CD4-positive, alpha-beta T cell treated with Interleukin-6 at 100 ng/mL for 8 hours (primary cell): Measurements from ENCODE around the gene SH3BP5L.

Experiments used
- DNase-seq: peaks from one replicate; pipeline ENCODE4 v3.0.0-alpha.2; 2020; ENCODE audit warnings: mixed read lengths, low spot score

Gene SH3BP5L

DNA sequence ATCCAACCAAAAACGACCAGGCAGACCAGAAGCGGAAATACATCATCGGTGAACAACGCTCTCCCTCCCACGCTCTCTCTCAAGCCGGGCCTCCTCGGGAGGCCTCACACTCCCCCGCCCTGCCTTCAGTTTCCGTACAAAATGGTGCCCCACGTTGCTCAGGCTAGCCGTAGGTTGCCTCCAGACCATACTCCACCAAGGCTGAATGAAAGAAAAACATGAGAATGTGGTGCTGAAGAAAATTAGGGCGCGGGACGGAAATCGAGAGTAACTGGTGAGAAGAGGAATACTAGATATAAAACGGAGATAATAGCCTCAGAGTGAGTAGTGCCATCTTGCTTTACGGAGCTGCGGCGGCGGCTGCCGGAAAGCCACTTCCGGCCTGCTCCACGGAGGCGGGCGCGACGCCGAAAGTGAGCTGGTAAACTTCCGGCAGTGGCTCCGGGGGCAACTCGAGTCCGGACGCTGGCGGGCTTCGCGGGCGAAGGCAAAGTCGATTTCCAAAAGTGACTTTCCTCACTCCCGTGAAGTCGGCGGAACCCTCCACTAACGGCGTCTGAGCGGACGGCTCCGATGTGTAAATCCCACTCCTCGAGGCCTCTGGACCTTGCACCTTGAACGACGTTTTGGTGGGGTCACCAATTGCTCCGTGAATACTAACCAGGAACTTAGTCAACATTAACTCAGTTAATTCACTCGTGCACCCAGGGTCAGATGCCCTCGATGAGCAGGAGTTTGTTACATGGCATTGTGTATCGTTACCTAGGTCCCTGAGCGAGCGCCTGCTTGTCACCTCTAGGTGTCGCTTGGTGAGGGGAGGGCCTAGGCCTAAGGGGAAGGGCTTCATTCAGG, at the start of gene SH3BP5L:
Gene SH3BP5L (minus strand): TSS at position 7 of the 852 bp plus-strand sequence. CDS start 980 bp downstream, outside the sequence.
- peak; percentile 90 for DNase-seq

DNA sequence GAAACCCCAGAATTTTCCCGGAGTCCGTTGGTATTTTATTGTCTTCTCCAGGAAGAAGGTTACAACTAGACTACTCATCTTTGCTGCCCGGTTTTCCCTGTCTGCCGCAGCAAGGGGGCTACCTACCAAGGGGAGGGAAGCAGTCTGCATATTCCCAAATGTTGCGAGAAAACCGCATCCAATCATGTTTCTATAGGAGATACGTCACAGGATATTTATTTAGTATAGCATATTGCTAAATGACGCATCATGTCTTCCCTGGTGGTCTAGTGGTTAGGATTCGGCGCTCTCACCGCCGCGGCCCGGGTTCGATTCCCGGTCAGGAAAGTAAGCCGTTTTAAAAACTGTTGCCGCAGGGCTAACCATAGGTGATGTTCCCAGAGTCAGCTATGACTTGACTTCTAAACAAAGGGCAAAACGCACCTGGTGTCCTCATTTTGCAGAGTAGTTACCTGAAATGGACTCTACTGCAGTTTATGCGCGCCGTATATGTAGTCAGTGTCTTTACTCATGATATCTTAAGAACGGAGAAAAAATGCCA, 48.3 kb upstream of the SH3BP5L start:
- peak; percentile 83 for DNase-seq

DNA sequence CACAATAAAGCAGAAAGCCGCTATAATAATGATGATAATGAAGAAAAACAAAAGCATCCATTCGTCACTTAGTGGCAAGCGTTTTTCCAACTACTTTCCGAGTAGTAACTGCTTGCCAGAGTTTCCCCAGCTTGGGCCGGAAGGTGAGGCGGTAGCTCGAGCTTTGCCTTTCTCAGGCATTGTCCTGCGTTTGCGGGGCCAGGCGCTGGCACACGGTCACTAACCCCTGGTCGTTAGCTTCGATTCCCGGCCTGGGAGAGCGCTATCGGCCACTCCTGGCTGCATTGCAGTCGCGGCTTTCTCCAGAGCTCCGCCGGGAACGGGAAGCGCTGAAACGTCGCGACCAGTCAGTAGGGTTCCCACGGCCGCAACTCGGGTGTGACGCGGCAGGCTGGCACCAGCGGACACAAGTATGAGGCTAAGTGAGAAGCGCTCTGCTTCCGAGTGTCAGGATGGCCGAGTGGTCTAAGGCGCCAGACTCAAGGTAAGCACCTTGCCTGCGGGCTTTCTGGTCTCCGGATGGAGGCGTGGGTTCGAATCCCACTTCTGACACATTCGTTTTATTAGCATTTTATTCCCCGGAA, 47.8 kb upstream of the SH3BP5L start:
- DNase-seq: peak; percentile 87

DNA sequence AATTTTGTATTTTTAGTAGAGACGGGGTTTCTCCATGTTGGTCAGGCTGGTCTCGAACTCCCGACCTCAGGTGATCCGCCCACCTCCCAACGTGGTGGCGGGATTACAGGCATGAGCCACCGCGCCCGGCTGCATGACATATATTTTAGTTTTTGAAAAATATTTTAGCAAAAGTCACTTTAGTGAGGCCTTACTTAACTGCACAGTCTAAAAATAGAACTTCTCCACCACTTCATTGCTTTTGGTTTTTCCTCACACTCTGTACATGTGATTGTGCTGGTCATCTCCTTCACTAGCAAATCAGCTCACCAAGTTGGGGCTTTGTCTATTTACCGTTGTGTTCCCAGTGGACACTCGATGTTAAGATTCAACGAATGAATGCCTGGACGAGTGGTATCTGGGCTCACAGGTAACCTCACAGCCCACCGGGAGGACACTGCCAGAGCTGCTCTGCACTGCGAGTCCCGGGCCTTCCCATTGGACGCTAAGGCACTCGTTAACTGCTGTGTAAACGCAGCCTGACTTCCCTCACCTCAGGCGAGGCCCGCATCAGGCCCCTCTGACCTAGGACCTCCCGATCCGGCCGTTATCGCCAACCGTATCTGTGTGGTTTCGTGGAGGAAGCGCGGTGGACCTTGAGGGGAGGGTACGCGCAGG, 47.2 kb upstream of the SH3BP5L start:
- DNase-seq: no peak

DNA sequence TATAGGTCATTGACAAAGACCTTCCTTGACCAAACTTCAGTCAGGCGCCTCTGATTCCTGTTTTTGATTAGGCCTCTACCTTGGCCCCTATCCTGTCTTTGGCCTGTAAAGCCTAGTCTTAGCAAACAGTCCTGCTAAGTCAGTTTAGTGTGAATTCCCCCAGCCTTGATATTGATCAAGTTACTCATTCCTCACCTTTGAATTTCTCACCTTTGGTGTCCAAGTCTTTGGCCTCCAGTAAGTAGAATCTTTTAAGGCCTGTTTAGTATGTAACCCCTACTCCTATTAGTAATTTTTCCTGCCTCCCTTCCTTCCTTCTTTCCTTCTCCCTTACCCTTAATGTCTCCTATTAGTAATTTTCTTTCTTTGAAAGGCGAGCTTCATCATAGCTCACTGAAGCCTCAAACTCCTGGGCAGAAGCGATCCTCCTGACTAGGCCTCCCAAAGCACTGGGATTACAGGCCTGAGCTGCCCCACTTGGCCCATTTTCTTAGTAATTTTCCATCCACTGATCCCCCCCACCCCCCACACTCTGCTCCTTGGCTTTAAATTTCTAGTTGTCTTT, 46.2 kb upstream of the SH3BP5L start:
- DNase-seq: no peak

DNA sequence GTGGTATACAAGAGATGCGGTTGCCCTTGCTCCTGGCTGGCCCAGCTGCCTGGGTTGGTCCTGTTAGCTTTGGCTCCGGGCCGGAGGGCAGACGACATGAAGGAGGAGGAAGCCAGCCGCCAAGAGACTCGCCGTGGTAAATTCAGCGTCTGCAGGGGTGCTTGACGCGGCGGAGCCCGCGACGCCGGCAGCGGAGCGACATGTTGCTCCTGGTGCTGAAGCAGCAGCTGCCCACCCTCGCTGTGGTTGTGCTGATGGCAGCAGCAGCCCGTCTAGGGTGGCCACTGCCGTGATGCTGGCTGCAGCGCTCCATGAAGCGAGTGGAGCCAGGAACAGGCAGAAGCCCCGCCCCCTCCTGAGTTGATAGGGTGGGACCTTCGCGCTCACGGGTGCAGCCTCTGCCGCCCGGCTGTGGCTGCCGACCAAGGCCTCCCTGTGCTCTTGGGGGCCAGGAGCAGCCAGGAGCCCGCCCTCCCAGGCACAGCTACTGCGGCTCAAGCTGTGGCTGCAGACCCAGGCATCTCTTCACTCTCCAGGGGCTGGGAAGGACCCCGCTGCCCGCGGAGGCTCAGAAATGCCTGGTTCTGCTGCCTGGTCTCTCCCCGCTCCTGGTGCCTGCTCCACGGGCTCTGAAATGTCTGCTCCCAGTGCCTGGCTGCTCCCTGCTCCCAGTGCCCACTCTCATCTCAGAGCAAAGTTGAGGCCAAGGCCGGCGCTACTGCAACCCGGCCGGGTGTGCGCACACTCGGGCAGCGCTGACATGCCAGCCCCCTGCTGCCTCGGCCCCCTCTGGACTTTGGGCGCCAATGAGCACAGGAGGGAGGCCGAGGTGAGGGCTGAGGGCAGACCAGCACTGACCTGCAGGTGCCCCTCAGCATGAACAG, 37.5 kb upstream of the SH3BP5L start:
- DNase-seq: peak; percentile 80

DNA sequence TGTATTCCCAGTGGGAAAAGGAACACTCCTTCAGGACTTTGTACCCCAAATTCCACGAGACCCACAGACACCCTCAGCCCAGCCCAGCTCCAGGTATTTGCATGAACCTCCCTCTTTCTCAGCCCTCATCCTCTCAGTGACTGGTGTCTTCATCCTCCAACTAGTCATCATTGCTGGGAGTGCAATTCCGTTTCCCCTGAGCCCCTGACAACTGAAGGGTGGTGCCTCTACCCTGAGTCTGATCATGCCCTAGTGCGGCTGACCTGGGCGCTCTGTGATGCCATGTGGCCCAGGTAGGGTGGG, 36.9 kb upstream of the SH3BP5L start:
- DNase-seq: no peak

DNA sequence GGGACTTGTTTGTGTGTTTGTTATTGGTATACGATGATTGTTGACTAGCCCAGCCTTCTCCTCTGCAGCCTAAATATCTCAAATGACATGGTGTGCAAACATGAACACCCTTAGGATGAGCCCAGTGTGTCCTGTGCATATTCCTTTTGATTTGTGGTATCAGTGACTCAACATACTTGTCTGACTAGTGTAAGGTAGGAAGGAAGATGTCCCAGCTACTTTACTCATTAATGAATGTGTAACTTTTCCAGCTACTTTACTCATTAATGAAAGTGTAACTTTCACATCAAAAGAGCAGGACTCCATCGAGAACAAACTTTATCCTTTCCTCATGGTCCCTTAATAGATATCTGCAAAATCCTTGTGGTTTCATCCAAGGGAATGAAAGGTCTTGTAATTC, 35.9 kb upstream of the SH3BP5L start:
- no peak for DNase-seq

DNA sequence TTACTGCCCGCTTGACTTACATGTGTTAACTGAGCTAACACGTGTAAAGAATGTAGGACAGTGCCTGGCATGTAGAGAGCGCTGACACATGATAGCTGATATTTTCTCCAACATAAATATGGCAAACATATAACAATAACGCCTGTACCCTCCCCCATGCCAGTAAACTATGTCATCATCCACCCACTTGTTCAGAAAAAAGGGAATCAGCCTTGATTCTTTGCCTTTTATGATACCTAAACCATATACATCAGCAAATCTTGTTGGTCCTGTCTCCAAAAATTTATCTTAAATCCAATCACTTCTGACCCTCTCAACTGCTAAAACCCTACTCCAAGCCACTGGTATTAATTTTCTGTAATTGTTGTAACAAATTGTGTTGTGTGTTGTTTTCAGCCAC, 34.3 kb upstream of the SH3BP5L start:
- no peak for DNase-seq

DNA sequence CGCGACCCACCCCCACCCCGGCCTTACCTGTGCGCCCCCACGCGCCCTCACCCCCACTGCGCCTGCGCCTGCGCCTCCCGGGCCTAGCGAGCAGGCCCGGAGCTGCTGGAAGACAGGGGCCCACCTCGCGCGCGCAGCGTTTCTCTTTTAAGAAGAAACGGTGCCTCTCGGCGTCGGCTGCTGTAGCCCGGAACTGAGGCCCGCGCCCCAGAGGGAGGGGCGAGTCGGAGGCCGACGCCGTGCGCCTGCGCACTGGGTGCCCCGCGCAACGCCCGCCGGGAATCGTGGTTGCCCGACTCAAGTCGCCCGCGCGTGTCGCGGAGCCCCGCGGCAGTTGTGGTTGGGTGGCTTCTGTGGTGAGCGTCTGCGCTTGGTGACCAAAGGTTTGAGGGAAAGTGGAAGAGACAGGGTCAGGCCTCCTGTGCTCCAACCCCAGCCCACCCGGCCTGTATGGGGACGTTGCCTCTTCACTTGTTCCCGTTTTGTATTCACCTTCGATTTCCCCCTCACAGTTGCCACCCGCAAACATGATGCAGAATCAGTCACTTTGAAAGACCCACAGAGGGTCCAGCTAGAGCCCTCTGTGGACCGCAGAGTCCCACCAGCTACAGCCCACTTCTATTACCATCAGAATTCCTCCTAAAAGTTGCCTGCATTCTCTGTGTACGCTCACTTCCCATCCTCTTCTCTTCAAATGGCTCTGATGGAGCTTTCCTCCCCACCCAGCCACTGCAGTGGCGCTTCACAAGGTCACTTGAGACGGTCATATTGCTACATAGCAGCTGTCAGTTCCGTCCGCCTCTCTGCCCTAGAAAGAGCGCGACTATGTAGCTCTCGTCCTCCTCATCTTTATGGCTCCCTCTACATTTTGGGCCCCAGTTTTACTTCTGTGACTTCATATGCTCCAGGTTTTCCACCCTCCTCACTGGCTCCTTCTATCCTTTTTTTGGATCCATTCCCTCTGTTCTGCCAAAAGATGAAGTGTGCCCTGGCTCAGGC, 33.5 kb upstream of the SH3BP5L start, which contains the start of gene ZNF692:
Gene ZNF692 (minus strand): TSS at position 195 of the 999 bp plus-strand sequence. CDS start 776 bp downstream, outside the sequence.
- DNase-seq: peak; percentile 98

DNA sequence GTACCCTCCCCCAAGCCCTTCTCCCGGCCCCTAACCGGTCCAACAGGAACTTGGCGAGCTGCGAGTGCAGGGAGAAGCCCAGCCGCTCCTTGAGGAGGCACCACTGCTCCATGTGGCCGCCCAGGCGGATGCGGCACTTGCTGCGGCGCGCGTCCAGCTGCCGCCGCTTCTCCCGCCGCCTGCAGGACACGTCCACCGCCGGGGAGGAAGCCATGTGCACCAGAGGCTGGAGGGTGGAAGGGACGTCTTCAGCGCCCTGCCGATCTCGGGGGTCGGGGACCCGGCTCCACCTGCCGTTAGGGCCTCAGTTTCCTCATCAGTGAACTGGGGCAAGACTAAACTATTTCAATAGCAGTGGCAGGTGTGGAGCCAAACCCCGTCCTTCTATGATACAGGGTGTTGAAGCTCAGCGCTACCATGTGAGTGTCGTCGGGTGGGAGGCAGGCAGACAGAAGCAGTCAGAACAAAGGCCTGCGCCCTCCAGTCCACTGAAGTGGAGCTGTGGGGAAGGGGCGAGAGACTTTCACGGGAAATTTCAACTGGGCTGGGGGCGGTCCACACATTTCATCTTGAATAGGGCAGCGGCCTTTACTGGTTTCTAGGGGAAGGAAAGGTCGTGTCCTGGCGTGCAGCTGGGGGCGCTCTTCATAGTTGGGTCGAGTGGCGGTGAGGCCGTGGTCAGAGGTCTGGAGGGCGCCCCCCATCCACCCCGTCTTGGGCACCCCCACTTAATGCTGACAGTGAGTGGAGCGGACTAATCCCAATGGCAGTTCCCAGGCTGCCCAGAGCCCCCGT, 32.6 kb upstream of the SH3BP5L start:
- DNase-seq: no peak

DNA sequence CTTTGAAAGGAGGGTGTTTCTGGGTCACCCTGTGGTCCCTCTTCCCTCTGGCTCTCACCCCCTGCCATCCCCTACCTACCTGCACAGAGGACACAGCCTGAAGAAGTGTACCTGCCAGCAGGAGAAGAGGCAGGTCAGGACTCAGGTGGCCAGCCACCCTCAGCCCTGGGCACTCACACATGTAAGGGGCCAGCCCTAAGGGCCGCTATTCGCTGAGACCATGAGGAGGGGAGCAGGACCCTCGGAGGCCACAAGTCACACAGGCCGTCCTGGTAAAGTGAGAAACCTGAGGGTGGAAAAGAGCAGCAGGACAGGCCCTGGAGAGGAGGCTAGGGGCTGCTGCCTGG, 32.0 kb upstream of the SH3BP5L start:
- no peak for DNase-seq

DNA sequence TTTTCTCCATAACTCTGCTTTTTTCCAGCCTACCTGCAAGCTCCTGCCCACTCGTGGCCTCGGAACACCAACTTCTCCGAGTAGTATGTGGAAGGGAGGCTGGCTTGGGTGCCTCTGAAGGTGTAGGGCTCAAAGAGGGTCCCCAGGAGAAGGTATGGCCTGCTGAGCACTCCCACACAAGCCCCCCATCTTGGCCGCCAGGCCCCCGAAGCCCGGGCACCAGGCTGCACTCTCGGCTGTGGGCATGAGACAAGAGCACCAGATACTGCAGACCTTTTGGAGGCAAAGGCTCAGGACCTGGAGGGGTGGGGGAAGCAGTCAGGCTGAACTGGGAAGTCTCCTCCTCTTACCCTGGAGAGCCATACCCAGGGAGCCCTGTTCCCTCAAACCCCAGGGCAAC, 31.5 kb upstream of the SH3BP5L start:
- DNase-seq: no peak

DNA sequence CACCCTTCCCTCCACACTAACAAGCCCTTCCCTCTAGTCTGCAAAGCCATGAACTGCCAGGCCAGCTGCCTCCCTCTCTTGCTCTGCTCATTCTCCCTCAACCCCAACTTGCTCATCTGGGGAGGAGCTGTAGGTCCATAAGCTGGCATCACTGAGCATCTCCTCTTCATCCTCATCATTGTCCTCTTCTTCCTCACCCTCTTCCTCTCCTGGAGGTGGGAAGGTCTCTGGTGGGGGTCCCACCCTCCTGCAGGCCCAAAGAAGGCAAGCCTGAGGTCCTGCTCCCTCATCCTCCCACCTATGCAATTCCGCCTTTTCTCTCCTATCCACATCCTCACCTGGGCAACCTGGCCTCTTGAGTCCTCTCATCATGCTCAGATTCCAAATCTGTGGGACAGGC, 30.5 kb upstream of the SH3BP5L start:
- DNase-seq: no peak

DNA sequence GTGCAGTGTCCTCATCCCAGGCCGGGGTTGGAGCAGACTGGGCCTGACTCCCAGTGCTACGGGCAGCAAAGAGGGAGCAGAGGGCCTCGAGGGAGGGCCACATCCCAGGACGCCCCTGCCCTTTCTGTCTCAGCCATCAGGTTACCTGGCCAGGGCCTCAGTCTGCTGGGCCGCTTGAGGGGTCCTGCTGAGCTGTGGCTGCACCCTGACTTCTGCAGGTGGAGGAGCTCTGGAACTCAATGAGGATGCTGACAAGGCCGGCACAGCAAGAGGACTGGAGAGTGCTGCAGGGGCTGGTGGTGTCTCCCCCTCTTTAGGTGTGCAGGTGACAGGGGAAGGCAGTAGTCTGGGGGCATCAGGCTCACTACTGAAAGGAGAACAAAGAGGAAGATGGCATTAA, 29.9 kb upstream of the SH3BP5L start:
- DNase-seq: no peak

DNA sequence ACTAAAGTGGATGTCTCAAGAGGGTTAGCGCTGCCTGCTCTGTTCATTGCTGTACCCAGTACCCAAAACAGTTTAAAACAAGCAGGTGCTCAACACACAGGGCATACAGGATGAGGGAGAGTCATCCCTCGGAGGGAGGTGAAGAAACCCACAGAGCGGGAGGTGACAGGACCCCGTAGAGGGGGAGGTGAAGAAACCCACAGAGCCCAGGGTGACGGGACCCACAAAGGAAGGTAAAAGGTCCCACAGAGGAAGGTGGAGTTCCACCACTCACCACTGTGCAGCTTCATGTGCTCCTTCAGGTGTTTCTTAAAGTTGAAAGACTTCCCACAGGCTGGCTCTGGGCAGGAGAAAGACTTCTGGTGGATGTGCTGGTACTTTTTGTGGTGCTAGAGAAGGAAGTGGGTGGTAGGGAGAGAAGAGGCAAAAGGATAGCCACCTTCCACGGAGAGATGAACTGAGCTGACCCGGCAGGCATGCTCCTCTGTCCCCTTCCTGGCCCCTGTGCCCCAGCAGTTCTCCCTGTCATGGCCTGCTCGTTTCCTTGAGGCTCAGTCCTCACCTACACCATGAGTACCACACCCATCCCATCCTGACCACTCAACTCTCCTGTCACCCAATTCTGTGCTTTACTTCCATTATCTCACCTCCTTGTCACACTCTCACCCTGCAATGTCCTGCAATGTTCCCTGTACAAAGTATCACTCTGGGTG, 28.1 kb upstream of the SH3BP5L start:
- DNase-seq: no peak

DNA sequence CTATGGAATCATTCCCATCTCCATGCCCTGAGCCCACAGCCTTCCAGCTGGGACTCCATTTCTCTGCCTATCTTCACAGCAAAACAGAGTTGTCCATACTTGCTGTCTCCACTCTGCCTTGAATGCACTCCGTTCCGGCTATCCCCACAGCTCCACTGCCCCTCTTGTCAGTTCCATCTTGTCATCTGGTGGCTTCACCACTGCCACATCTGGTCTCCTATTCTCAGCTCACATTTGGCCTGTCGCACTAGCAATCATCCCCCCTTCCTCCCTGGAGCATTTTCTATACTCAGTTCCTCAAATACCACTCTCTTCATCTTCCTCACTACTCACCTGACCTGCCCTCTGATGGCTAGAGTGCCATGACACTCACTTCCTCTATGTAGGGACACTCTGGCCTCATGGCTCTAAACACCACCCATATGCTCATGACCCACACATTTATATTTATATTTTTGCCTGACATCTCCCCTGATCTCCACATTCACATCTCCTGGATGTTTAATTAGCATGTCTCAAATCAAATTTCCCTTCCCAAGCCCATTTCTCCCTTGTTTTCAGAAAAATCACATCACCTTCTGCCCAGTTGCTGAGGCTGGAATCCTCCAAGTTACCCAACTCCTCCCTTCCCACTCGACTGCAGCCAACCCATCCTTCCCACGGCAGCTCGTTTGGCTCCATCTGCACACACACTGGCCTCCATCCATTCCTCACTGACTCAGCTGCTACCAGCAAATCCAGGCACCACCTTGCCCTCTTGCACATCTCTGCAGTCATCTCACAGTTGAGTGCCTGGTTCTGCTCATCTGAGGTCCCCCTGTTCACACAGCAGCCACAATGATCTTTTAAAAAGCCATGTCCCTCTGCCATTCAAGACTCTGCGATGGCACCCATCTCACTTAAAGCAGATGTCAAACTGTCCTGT, 27.0 kb upstream of the SH3BP5L start:
- no peak for DNase-seq

DNA sequence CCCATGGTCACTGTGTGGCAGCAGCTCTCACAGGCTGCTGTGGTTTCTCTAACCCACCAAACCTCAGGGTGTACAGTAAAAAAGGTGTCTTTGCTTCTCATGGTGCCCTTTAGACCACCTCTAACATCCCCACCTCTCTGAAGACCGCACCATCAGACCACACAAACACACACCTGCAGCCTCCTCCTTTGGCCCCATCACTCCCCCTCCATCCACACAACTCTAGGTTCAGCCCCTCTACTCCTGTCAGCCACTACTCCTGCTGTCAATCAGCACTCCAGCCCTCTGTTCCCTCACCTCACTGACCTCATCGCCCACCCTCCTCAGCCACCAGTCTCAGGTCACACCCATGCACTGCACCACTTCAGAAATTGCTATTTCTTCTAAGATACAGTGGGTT, 25.7 kb upstream of the SH3BP5L start:
- no peak for DNase-seq
